WTC11 (cell line): ENCODE data around the gene KDM2A. TPM values are rescaled to one million over a fixed set of nuclear protein-coding genes. Genes with fewer than 3 reads are reported as not detected.

Experiments used
- total RNA-seq: library from RNA; stranded (reverse); gene quantifications from 3 replicates; pipeline ENCODE4 v1.2.3, GENCODE V29; 2021

The KDM2A gene
- total RNA-seq, 1 experiment from 2014 or later = 58.0 TPM

Other genes with a start within 250 kb of the KDM2A start
- 22.1 to 27.2 TPM (median 25.6 TPM) in 3 replicates for gene PC, start 160.9 kb upstream of the KDM2A start, total RNA-seq
- 0.44 to 0.87 TPM (median 0.68 TPM) in 3 replicates for gene C11orf86, start 144.0 kb upstream of the KDM2A start, total RNA-seq
- 4.6 to 7.3 TPM (median 7.1 TPM) in 3 replicates for gene SYT12, start 96.1 kb upstream of the KDM2A start, total RNA-seq
- 13.1 to 16.3 TPM (median 15.9 TPM) in 3 replicates for gene RHOD, start 62.4 kb upstream of the KDM2A start, total RNA-seq
- gene GRK2, start 147.2 kb downstream of the KDM2A start, total RNA-seq = 59.4 to 68.1 TPM (median 61.4 TPM) in 3 replicates
- 36.8 to 55.5 TPM (median 42.4 TPM) in 3 replicates for gene ANKRD13D, start 170.0 kb downstream of the KDM2A start, total RNA-seq
- gene SSH3, start 184.3 kb downstream of the KDM2A start, total RNA-seq = 34.8 to 43.4 TPM (median 42.3 TPM) in 3 replicates
- gene POLD4, start 234.3 kb downstream of the KDM2A start, total RNA-seq = 30.3 to 38.3 TPM (median 37.7 TPM) in 3 replicates